Subcutaneous abdominal adipose tissue (tissue), 5 donors: ENCODE data around the gene PYDC1.

Experiments used
- H3K27ac ChIP-seq: one replicate; pipeline ENCODE4 v1.7.0; 2013; ENCODE audit warnings: low read depth, mild to moderate bottlenecking, inconsistent platforms, low read length, moderate library complexity
- H3K27me3 ChIP-seq, 5 donors: one replicate each; pipeline ENCODE4 v1.7.0; 2013; ENCODE audit warnings: low read length in 5 of 5, inconsistent platforms in 1 of 5; ENCODE audit not compliant: control insufficient read depth in 5 of 5, insufficient read depth in 4 of 5
- H3K36me3 ChIP-seq, 5 donors: one replicate each; pipeline ENCODE4 v1.7.0; 2013; ENCODE audit warnings: low read length in 5 of 5; ENCODE audit not compliant: control insufficient read depth in 5 of 5, insufficient read depth in 5 of 5
- H3K4me1 ChIP-seq, 5 donors: one replicate each; pipeline ENCODE4 v1.7.0; 2013; ENCODE audit warnings: low read length in 5 of 5, mild to moderate bottlenecking in 3 of 5, moderate library complexity in 1 of 5; ENCODE audit not compliant: control insufficient read depth in 5 of 5, insufficient read depth in 5 of 5
- H3K4me3 ChIP-seq, 5 donors: one replicate each; pipeline ENCODE4 v1.7.0; 2013; ENCODE audit warnings: low read length in 5 of 5, low read depth in 1 of 5
- H3K9ac ChIP-seq, 5 donors: one replicate each; pipeline ENCODE4 v1.7.0; 2013; ENCODE audit warnings: low read length in 5 of 5, mild to moderate bottlenecking in 4 of 5, moderate library complexity in 3 of 5
- H3K9me3 ChIP-seq, 5 donors: one replicate each; pipeline ENCODE4 v1.7.0; 2013; ENCODE audit warnings: low read length in 5 of 5; ENCODE audit not compliant: control insufficient read depth in 5 of 5
- donor health status: healthy.
- donor health status: healthy.
- donor health status: healthy.
- donor health status: healthy.
- donor health status: healthy.

PYDC1 gene

GRCh38 chr16:31216422-31217135 lies at the start of gene PYDC1:
TSS of gene PYDC1 (minus strand) at chr16:31217135. CDS start at chr16:31217028, 107 bp downstream.
- peaks cover 27 to 53% (median 50%) of the 10 kb centered on the region in 5 donors for H3K27me3 ChIP-seq
- peak within 1 kb of the TSS in 4 of 5 donors; percentile 48 to 66 (median 58) for H3K4me3 ChIP-seq
- H3K4me1 ChIP-seq, result peaks cover 0 to 27% (median 26%) of the 10 kb centered on the region in 5 donors

DNA sequence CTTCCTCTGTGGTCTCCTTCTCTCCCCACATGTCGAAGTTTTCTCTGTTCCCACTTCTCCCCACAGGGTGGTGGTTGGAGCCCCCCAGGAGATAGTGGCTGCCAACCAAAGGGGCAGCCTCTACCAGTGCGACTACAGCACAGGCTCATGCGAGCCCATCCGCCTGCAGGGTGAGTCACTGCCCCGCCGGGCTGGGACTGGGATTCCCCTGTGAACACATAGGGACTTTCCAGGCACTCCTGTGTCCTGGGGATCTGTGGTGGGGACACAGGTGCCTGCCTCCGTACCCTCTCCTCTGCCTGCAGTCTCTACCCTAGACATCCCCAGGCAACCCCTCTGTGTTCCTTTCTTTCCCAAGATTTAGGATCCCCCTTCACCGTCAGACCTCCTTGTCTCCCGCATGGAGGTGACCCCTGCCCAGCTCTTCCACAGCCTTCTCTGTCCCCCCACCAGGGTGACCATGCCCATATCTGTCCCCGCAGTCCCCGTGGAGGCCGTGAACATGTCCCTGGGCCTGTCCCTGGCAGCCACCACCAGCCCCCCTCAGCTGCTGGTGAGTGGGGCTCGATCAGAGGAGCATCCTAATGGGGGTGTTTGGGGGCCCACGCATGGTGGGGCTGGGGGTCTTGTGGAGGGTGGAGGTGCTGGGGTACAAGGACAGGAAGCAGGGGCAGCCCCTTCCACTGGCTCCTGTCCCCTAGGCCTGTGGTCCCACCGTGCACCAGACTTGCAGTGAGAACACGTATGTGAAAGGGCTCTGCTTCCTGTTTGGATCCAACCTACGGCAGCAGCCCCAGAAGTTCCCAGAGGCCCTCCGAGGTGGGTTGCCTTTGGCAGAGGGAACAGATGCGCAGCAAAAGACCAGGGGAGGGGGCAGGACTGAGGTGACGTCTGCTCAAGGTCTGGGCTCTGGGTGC lies 48.7 kb upstream of the PYDC1 start:
- Histone ChIP-seq H3K9ac (no peak overlapping the region), H3K27ac (no peak overlapping the region), H3K4me1 (peaks cover 0 to 5% (median 0%) of the 10 kb centered on the region in 5 donors), H3K27me3 (peaks cover 0 to 4% (median 0%) of the 10 kb centered on the region in 5 donors), H3K36me3 (no peaks in the 10 kb centered on the region), H3K9me3 (no peaks in the 10 kb centered on the region), H3K4me3 (no peak overlapping the region)

More at GRCh38 chr16:31216422-31217135, at the start of gene PYDC1:
- H3K9me3 ChIP-seq, result no peaks in the 10 kb centered on the region
- no peak within 1 kb of the TSS for H3K27ac ChIP-seq
- no peaks in the 10 kb centered on the region for H3K36me3 ChIP-seq
- H3K9ac ChIP-seq, result peak within 1 kb of the TSS in 1 of 5 donors; percentile 52

DNA sequence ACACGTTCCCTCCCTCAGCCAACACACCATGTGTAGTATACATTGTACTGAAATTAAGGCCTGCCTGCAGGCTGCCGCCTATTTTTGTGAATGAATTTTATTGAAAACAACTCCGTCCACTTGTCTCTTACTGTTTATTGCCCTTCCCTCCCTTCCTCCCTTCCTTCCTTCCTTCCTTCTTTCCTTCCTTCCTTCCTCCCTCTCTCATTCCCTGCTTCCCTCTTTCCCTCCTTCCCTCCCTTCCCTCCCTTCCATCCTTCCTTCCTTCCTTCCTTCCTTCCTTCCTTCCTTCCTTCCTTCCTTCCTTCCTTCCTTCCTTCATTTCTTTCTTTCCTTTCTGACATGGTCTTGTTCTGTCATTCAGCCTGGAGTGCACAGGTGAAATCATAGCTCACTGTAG lies 45.1 kb upstream of the PYDC1 start:
- no peak overlapping the region for H3K9ac ChIP-seq
- no peaks in the 10 kb centered on the region for H3K9me3 ChIP-seq
- peaks cover 0 to 5% (median 0%) of the 10 kb centered on the region in 5 donors for H3K4me1 ChIP-seq
- H3K27ac ChIP-seq, result no peak overlapping the region
- no peak overlapping the region for H3K4me3 ChIP-seq
- no peaks in the 10 kb centered on the region for H3K36me3 ChIP-seq
- H3K27me3 ChIP-seq, result peaks cover 0 to 4% (median 2%) of the 10 kb centered on the region in 5 donors

GRCh38 chr16:31260136-31260931 lies 43.4 kb upstream of the PYDC1 start:
- H3K27ac ChIP-seq, result no peak overlapping the region
- peaks cover 0 to 5% (median 0%) of the 10 kb centered on the region in 5 donors for H3K4me1 ChIP-seq
- no peaks in the 10 kb centered on the region for H3K36me3 ChIP-seq
- H3K9ac ChIP-seq, result peak overlapping the region in 3 of 5 donors; percentile 13 to 56 (median 43)
- peaks cover 0 to 6% (median 2%) of the 10 kb centered on the region in 5 donors for H3K27me3 ChIP-seq
- H3K4me3 ChIP-seq, result peak overlapping the region; percentile 19 to 60 (median 50)
- H3K9me3 ChIP-seq, result no peaks in the 10 kb centered on the region

GRCh38 chr16:31258366-31258765 lies 41.4 kb upstream of the PYDC1 start:
- Histone ChIP-seq H3K9me3 (no peaks in the 10 kb centered on the region), H3K27me3 (peaks cover 0 to 6% (median 2%) of the 10 kb centered on the region in 5 donors), H3K27ac (no peak overlapping the region), H3K4me3 (no peak overlapping the region), H3K9ac (no peak overlapping the region), H3K4me1 (peaks cover 0 to 4% (median 0%) of the 10 kb centered on the region in 5 donors), H3K36me3 (no peaks in the 10 kb centered on the region)

GRCh38 chr16:31256466-31256865 lies 39.5 kb upstream of the PYDC1 start:
- no peaks in the 10 kb centered on the region for H3K9me3 ChIP-seq
- H3K36me3 ChIP-seq, result no peaks in the 10 kb centered on the region
- H3K4me1 ChIP-seq, result peaks cover 0 to 6% (median 0%) of the 10 kb centered on the region in 5 donors
- peaks cover 0 to 6% (median 2%) of the 10 kb centered on the region in 5 donors for H3K27me3 ChIP-seq
- no peak overlapping the region for H3K4me3 ChIP-seq
- no peak overlapping the region for H3K27ac ChIP-seq
- no peak overlapping the region for H3K9ac ChIP-seq

GRCh38 chr16:31253642-31254045 lies 36.7 kb upstream of the PYDC1 start:
- Histone ChIP-seq H3K4me3 (no peak overlapping the region), H3K9ac (no peak overlapping the region), H3K36me3 (no peaks in the 10 kb centered on the region), H3K27me3 (peaks cover 0 to 6% (median 0%) of the 10 kb centered on the region in 5 donors), H3K27ac (no peak overlapping the region), H3K9me3 (no peaks in the 10 kb centered on the region), H3K4me1 (peaks cover 0 to 6% (median 0%) of the 10 kb centered on the region in 5 donors)

DNA sequence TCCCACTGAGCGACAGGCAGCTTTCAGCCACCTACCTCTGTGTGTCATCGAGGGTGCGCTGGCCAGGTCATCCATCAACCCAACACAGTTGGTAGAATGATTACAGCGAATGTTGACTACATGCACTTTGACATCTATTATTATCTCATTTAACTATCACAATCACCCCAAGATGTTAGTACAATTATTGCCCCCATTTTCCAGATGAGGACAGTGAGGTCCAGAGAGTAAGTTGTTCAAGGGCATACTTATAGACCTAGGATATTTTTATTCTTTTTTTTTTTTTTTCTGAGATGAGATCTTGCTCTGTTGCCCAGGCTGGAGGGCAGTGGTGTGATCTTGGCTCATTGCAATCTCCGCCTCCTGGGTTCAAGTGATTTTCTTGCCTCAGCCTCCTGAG lies 34.5 kb upstream of the PYDC1 start:
- Histone ChIP-seq H3K9me3 (no peaks in the 10 kb centered on the region), H3K4me1 (peaks cover 0 to 6% (median 0%) of the 10 kb centered on the region in 5 donors), H3K9ac (no peak overlapping the region), H3K4me3 (no peak overlapping the region), H3K27me3 (peaks cover 0 to 5% (median 0%) of the 10 kb centered on the region in 5 donors), H3K36me3 (no peaks in the 10 kb centered on the region), H3K27ac (no peak overlapping the region)

DNA sequence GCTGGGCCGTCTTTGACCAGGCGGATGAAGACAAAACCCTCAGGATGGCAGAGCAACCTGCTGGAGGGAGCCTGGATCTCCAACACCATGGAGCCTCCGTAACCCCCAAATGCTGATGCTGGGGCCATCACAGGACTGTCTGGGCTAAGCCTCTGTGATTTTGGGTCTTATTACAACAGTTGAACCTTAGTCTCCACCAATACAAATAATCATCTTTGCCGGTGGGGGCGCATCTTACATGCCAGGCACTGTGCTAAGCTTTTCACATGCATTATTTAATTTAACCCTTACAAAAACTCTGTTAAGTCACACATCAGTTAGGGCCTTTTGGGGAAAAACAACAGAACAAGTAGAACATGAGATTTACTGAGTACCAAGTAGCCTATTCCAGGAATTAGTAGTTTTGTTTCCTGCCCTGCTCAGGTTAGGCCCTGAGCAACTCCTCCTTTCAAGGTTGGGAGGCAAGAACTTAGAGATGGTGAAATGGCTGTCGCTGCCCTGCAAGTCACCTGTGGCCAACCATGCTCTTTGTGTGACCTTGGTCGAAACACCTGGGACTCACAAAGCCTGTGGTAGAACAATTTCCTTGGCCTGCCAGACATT lies 33.9 kb upstream of the PYDC1 start:
- Histone ChIP-seq H3K27me3 (peaks cover 0 to 3% (median 0%) of the 10 kb centered on the region in 5 donors), H3K9ac (no peak overlapping the region), H3K27ac (no peak overlapping the region)

More for the DNA sequence above, 33.9 kb upstream of the PYDC1 start:
- Histone ChIP-seq H3K4me3 (no peak overlapping the region), H3K9me3 (no peaks in the 10 kb centered on the region), H3K36me3 (no peaks in the 10 kb centered on the region), H3K4me1 (peaks cover 0 to 6% (median 0%) of the 10 kb centered on the region in 5 donors)
